ENCODE measurements around the gene ZNF124.
"Not testable (repeated sequence)": the region's sequence is repeated elsewhere in the genome, so short reads cannot be mapped to it uniquely, and the experiment has no call there.

The ZNF124 gene

DNA sequence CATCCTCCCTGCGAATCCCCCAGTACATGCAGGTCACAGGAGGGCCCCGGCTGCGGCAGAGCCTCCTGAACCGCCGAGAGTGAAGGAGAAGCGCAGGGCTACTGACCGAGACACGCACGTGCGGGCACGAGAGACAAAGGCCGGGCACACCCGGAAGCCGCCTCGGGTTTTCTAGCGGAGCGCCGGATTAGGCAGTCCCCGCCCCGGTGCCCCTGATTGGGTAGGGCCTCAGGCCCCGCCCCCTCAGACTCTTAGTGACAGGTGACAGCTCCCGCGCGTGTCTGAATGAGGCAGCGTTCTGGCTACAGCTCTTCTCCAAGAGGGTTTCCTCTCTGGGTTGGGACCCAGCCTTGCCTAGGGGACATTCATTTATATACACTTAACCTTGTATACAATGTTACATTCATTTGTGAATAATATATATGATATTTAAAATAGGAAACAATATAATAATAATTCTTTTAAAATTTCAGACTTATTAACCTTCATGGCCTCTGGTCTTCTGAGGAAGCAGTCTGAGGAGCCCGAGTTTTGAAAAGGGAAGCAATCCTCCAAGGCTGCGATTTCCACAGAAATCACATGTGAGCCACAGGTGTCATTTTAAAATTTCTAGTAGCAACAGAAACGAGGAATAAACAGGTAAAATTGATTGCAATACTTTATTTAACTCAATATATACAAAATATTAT is at the start of gene ZNF124:
Gene ZNF124 (minus strand): TSS at position 146 of the 689 bp plus-strand sequence. CDS start 143 bp downstream, at position 3.
- in situ Hi-C loops (cut with HindIII; ENCODE audit: low sequenced_read_pairs), result not testable (repeated sequence)

DNA sequence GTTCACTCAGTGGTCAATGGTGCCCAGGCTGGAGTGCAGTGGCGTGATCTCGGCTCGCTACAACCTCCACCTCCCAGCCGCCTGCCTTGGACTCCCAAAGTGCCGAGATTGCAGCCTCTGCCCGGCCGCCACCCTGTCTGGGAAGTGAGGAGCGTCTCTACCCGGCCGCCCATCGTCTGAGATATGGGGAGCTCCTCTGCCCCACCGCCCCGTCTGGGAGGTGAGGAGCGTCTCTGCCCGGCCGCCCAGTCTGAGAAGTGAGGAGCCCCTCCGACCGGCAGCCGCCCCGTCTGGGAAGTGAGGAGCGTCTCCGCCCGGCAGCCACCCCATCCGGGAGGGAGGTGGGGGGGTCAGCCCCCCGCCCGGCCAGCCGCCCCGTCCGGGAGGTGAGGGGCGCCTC is 48.5 kb upstream of the ZNF124 start:
- in situ Hi-C loops (cut with HindIII; ENCODE audit: low sequenced_read_pairs), result not testable (repeated sequence)

DNA sequence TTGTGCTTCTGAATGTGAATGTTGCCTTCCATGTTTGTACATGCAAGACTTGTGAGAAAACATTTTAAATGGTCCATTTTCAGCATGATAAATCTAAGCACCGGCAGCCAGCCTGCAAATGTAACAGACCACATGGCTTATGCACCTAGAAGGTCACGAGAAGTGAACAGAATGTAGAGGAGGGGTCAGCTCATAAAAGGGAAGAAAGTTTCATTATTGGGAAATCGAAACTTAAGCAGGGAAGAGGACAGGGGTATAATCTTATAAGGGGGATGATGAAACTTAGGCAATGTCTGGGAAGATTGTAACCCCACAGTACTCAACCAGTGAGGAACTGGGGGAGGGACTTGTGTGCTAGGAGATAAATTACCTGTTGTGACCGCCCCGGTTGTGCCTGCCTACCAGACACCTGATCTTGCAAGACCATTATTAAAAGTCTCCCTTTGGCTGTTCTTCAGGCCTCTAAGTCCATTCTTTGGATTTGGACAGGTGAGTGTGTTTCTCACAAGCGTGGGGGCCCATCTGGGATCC is 46.4 kb upstream of the ZNF124 start:
- in situ Hi-C loops (cut with HindIII; ENCODE audit: low sequenced_read_pairs), result no loop called here

DNA sequence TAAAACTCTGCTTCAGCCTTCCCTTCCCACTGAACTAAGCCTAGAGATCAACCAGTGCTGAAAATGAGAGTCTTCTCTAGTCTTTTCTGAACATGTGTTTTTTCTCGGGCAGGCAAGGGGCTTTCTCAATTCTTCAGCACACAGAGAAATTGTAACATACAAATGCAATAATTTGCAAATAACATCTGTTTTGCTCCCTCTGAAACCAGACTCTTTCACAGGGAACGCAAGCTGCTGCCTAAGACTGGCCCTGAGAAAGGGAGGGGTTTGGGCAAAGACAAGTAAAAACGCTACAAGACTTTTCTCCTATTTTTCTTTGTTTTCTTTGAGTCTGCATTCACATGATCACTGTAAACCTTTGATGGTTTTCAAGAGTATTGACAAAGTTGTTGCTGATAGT is 44.4 kb upstream of the ZNF124 start:
- in situ Hi-C loops (cut with HindIII; ENCODE audit: low sequenced_read_pairs), result no loop called here

DNA sequence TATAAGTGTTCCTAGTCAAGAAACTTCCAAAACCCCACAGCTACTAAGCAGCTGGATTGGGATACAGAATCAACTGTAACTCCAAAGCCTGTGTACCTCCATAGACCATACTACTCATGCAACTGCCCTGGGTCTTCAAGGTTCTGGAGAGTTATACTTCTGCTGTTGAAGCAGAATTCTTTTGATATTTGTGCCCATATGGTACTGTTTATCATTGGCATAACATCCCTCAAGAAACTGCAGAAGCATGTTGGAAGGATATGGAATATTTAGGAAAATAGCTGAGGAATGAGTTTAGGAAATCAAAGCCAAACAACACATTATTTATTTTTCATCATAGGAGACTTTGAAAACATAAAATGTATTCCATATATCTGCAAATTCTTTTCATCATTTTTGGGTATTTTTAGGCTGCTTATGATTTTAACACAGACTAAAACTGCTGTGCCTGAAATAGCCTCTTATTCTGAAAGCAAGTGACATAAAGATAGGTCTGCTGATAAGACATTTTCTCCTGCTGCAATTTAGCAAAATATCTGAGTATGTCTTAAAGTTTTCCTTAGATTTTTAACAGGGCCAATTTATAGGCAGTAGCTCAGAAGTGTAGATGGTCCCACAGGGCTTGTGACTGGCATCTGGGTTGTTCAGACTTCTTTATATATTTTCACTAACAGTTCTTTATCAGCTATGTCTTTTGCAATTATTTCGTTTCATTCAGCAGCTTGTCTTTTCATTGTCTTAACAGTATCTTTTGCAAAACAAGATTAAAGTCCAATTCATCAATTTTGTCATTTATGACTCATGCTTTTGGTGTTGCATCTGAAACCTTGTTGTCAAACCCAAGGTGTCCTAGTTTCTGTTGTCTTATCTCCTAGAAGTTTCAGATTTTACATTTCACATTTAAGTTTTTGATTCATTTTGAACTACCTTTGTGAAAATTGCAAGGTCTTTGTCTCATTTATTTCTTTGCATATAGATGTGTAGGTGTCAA is 41.1 kb upstream of the ZNF124 start:
- in situ Hi-C loops (cut with HindIII; ENCODE audit: low sequenced_read_pairs), result no loop called here

DNA sequence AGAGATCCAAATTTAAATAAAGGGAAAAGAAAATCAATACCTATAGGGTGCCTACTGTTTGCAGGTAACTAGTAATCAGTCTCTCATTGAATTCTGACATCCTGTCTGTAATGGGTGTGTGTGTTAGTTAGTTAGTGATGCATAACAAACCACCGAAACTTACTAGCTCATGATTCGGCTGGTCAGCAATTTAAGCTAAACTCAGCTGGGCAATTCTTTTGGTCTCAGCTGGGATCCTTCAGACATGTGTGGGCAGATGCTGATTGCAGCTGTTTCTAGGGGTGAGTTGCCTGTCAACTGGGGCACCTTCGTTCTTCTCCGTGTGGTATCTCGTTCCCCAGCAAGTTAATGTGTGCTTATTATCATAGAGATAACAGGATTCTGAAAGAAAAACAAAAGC is 40.2 kb upstream of the ZNF124 start:
- in situ Hi-C loops (cut with HindIII; ENCODE audit: low sequenced_read_pairs), result no loop called here

DNA sequence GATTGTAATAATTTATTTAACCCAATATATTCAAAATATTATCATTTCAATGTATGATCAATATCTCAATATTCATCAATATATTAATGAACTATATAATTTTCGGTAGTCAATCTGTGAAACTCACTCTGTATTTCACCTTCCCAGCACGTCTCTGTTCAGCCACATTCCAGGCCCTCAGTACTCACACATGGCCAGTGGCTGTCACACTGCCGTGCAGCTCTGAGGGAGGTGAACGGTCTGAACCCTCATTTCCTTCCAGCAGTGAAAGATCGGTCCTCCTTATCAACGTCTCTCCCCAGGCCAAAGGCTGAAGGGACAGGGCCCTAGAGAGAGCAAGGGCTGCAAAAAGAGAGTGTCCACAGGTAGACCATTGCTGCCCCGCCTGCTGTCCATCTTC is 39.5 kb upstream of the ZNF124 start:
- in situ Hi-C loops (cut with HindIII; ENCODE audit: low sequenced_read_pairs), result no loop called here

DNA sequence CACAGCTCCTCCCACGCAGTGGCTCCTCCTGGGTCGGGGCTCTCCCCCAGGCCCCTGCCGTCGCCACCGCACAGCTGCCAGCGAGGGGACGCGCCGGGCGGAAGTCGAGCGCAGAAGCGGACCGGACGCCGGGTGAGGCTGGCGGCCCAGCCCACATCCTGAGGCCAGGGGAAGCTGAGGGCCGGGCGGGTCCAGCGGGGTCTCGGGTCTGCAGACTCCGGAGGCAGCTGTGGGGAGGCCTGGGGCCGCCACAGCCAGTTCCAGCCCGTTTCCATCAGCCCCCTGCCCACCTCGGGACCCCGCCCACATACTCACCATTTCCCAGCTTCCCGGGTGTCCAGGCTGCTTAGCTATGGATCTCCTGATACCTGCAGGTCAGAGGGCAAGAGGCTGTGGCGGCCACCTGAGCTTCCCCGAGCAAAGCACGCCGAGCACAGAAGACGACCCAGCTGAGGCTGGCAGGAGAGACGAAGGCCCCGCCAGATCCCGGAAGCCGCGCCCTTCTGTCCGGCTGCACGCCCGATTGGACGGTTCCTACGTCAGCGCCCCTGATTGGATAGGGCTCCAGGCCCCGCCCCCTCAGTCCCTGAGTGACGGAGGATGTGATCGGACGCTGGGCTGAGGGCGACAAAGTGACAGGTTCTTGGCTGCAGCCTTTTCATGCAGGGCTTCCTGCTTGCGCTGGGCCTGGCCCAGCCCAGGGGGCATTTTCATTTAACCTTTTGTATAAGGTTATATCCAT is 38.7 kb upstream of the ZNF124 start:
- in situ Hi-C loops (cut with HindIII; ENCODE audit: low sequenced_read_pairs), result no loop called here

DNA sequence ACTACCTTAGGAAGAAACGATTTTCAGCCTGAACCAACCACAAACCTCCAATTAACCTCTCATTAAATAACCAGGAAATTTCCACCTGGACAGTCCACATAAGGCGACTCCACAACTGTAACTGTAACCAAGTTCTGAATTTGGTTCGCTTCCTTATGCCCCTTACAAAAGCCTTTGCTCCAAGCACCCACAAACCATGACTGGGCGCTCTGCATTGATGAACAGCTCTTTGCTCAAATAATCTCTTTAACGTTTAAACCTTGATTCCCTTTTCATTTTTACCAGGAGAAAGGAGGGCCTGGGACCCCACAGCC is 38.2 kb upstream of the ZNF124 start:
- in situ Hi-C loops (cut with HindIII; ENCODE audit: low sequenced_read_pairs), result no loop called here

DNA sequence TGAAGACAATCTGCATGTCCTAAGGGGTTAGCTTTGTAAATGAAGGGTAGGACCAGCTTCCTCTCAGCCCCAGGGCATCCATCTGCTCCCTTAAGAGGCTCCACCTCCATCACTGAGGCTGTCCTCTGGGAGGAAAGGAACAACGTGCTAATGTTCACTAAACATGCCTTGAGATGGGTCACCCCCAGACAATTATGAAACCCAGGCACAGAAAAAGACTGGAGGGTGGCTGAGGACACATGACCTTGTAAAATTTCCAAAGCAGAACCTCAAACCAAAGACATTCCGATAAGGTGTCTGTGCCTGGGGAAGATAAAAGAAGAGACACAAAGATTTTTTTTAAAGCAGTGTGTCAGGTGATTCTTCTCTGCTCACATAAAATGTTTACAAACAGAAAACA is 37.6 kb upstream of the ZNF124 start:
- in situ Hi-C loops (cut with HindIII; ENCODE audit: low sequenced_read_pairs), result no loop called here

DNA sequence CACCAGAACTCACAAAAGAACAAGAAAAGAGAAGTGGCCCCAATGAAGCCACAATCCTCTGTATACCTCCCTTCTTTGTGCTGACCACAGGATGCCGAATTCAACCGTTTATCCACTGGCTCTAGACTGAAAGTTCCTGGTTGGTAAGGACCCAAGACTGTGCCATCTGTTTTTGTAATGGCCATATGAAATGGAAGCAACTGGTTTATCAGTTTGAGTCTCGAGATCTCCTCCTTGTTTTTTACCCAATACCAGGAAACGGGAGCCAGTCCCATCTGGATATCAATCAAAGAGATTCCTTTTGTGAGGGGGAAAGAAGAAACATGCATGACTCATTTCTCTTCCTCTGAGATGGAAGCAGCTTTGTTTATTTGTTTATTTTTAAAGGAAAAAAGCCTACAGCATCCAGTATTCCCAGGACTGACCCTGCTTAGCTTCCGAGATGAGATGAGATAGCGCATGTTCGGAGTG is 32.4 kb upstream of the ZNF124 start:
- in situ Hi-C loops (cut with HindIII; ENCODE audit: low sequenced_read_pairs), result no loop called here

DNA sequence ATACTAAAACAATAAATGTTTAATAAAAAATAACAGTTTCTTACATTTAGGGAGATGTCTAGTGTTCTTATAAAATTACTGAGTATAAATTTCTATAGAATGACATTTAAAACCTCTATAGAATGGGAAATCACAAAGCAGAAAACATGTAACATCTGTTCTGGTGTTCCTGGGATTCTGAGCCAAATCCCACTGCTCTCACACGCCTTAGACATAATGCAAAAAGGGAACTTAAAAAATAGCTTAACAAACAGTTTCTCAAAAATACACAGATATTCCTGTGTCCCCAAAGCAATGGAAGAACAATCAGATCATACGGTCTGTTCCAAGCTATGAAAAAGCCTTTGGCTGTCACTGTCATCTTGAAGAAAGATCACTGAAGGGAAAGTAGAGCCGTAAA is 27.0 kb upstream of the ZNF124 start:
- in situ Hi-C loops (cut with HindIII; ENCODE audit: low sequenced_read_pairs), result no loop called here

DNA sequence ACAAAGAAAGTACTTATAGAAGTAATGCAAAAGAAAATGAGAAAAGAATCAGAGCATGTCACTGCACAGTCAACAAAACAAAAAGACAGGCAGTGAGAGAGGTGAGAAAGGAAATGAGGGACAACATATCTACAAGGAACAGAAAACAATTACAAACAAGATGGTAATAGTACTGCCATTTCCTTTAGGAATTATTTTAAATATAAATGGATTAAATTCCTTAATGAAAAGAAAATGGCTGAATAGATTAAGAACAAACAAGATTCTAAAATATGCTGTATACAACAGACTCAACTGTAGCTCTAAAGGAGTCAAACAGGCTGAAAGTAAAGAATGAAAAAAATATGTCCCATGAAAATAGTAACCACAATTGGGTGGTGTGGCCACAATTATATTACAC is 22.1 kb upstream of the ZNF124 start:
- in situ Hi-C loops (cut with HindIII; ENCODE audit: low sequenced_read_pairs), result no loop called here

DNA sequence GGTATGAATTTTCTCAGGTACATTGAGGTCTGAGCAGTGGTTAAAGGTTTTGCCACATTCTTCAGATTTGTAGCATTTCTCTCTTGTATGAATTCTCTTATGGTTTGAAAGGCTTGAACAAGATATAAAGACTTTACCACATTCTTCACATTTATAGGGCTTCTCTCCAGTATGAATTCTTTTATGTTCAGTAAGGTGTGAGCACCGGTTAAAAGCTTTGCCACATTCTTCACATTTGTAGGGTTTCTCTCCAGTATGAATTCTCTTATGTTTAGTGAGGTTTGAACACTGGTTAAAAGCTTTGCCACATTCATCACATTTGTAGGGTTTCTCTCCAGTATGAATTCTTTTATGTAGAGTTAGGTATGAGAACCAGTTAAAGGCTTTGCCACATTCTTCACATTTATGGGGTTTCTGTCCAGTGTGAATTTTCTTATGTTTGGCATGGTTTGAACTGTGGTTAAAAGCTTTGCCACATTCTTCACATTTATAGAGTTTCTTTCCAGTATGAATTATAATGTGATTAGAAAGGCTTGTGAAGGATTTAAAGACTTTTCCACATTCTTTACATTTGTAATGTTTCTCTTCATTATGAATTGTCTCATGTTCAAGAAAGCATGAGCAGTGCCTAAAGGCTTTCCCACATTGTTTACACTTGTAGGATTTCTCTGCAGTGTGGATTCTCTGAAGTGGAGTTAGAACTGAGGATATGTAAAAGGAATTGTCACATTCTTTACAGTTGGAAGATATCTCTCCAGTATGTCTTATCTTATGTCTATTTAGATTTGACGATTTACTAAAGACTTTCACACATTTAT is 18.4 kb upstream of the ZNF124 start:
- in situ Hi-C loops (cut with HindIII; ENCODE audit: low sequenced_read_pairs), result no loop called here

DNA sequence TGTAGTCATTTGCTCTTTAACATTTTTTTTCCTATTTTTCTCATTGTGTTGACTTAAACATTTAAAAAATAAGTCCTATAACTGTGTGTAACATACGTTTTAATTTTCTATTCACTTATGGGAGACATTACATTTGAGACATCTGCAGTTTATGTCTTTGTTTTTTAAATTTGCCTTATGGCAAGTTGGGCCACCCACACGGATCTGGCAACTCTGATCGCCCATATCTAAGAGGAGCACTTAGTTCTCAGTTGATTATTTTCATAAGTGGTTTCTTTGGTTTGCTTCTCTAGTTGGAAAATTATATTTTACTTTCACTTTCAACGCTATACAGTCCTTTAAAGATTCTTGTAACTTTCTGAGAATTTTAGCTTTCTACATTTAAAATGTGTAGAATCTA is 13.8 kb upstream of the ZNF124 start:
- in situ Hi-C loops (cut with HindIII; ENCODE audit: low sequenced_read_pairs), result no loop called here

DNA sequence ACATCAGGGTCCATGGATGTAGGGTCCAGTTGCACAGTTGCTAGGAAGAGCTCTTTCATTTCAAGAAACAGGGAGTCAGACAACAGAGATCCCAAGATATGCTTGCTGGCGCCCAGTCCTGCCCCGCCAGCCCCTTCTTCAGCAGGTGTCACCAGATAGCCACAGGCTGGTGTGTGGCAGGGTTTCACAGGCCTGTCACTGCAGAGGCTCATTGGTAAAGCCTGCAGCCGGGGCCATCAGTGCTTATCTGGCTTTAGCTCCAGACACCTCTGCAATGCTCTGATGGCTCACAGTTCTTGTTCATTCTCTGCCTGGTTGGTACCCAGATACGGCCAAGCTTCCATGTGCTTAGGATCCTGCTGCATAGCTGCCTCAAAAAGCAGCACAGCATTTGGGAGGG is 12.4 kb upstream of the ZNF124 start:
- in situ Hi-C loops (cut with HindIII; ENCODE audit: low sequenced_read_pairs), result no loop called here

DNA sequence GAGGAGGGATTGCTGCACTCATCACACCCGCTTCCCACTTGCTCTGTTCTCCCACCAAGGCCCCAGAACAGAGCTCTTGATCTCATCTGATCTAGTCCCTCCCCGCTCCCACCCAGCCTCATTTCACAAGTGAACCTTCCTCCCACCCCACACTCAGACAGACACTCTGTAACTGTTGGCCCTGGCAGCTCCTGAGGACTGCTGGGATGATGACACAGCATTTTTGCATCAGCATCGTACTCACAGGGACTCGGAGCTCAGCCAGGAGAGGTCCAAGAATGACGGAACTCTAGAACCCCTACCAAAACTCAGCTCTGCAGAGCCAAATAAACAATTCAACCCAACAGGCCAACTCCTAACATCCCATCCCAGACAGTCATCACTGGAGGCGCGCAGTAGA is 11.2 kb upstream of the ZNF124 start:
- in situ Hi-C loops (cut with HindIII; ENCODE audit: low sequenced_read_pairs), result no loop called here

DNA sequence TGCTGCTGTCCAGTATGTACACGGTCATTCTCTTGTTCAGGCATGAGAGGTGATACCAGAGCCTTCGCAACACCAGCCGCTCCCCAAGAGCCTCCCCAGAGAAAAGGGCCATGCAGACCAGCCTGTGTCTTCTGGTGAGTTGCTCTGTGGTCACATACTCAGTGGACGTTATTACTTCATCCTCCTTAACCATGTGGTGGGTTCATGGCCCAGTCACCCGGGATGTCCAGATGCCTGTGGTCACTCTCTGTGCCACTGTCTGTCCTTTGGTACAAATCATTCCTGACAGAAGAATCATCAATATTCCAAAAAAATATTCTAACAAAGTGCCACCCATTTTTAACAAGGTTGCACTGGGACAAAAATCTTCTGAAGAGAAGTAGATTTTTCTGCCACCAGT is 8.8 kb upstream of the ZNF124 start:
- in situ Hi-C loops (cut with HindIII; ENCODE audit: low sequenced_read_pairs), result no loop called here

DNA sequence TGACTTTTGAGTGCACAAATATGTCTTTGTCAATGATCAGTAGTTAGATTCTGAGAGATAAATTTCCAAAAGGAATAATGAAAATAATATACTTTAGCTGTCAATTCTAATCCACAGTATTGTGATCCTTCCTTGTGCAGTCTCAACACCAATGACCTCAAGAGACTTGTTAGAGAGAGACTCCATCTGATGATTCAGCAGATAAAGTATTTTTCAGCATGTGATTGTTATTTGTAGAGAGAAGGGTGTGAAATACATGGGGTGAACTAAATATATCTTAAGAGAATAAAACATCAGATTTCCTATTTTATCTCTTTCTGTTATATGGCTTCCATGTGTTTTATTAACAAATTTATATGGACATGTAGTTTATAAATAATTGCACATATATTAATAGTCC is 5.9 kb upstream of the ZNF124 start:
- in situ Hi-C loops (cut with HindIII; ENCODE audit: low sequenced_read_pairs), result no loop called here

DNA sequence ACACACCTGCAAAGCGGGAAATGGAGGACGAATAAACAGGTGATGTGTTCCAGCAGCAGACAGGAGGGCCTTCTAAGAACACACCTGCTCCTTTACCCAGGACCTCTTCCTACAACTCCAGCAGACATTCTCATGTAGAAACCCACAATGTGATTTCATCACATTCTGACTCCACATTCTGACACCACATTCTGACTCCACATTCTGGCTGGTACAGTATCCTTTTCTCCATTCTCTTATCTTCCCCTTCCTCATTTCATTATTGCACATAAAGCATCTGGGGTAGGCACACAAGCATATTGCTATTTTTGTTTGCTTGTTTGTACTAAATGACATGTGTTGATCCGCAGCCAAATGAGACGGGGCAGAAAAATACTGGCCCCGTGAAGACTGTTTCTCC is 3.6 kb upstream of the ZNF124 start:
- in situ Hi-C loops (cut with HindIII; ENCODE audit: low sequenced_read_pairs), result no loop called here

All from endothelial cell of hepatic sinusoid (primary cell).